Liver (tissue), 9 donors: Measurements from ENCODE around the gene TBX1. TPM values are rescaled to one million over a fixed set of nuclear protein-coding genes. Genes with fewer than 3 reads are reported as not detected.

ENCODE experiments used
- DNase-seq: peaks from one replicate; pipeline ENCODE4 v3.0.0-alpha.2; 2017; ENCODE audit warnings: low spot score
- H3K27ac ChIP-seq, 2 donors: one replicate each; pipeline ENCODE4 v1.7.0; 2013; ENCODE audit warnings: inconsistent platforms in 2 of 2, low read length in 2 of 2, control low read depth in 1 of 2, low read depth in 1 of 2, mild to moderate bottlenecking in 1 of 2
- H3K27me3 ChIP-seq, 4 donors: one replicate each; pipeline versions ENCODE4 v1.6.1 to v1.7.0; 2013; ENCODE audit warnings: low read length in 3 of 4, inconsistent platforms in 1 of 4, mild to moderate bottlenecking in 1 of 4, moderate library complexity in 1 of 4; ENCODE audit not compliant: control insufficient read depth in 4 of 4, insufficient read depth in 4 of 4
- H3K36me3 ChIP-seq, 4 donors: one replicate each; pipeline versions ENCODE4 v1.6.1 to v1.7.0; 2013; ENCODE audit warnings: low read length in 3 of 4, mild to moderate bottlenecking in 3 of 4, low read depth in 1 of 4, moderate library complexity in 1 of 4; ENCODE audit not compliant: control insufficient read depth in 4 of 4, insufficient read depth in 3 of 4
- H3K4me1 ChIP-seq, 4 donors: one replicate each; pipeline versions ENCODE4 v1.6.1 to v1.7.0; 2013; ENCODE audit warnings: low read length in 3 of 4, mild to moderate bottlenecking in 3 of 4, moderate library complexity in 1 of 4; ENCODE audit not compliant: control insufficient read depth in 4 of 4, insufficient read depth in 4 of 4
- H3K4me3 ChIP-seq, 3 donors: one replicate each; pipeline versions ENCODE4 v1.6.1 to v1.7.0; 2013; ENCODE audit warnings: low read length in 3 of 3, control low read depth in 1 of 3, low read depth in 1 of 3, mild to moderate bottlenecking in 1 of 3
- H3K9ac ChIP-seq, 2 donors: one replicate each; pipeline ENCODE4 v1.7.0; 2013; ENCODE audit warnings: low read length in 2 of 2, mild to moderate bottlenecking in 2 of 2, moderate library complexity in 2 of 2, control low read depth in 1 of 2, low read depth in 1 of 2
- H3K9me3 ChIP-seq, 4 donors: one replicate each; pipeline versions ENCODE4 v1.6.1 to v1.7.0; 2013; ENCODE audit warnings: low read length in 3 of 4; ENCODE audit not compliant: control insufficient read depth in 4 of 4
- ATF3 ChIP-seq: IDR thresholded peaks from 2 replicates; pipeline ENCODE4 v1.6.1; 2016; ENCODE audit warnings: antibody characterized with exemption
- CTCF ChIP-seq: fragments of 150-350 bp; IDR thresholded peaks from 2 replicates; pipeline ENCODE4 v1.5.1; 2017; ENCODE audit warnings: improper control_type of control experiment, low read depth, low read length; ENCODE audit not compliant: missing input control
- EGR1 ChIP-seq, 2 donors: IDR thresholded peaks; 2 replicates each; pipeline ENCODE4 v1.6.1; 2016 to 2018; ENCODE audit warnings: antibody characterized with exemption in 2 of 2, low read depth in 2 of 2
- FOXA1 ChIP-seq: IDR thresholded peaks from 2 replicates; pipeline ENCODE4 v1.6.1; 2016; ENCODE audit warnings: antibody characterized with exemption
- FOXA2 ChIP-seq: IDR thresholded peaks from 2 replicates; pipeline ENCODE4 v1.6.1; 2016; ENCODE audit warnings: antibody characterized with exemption
- GABPA ChIP-seq, 2 donors: IDR thresholded peaks in 1 of 2; conservative IDR thresholded peaks in 1 of 2; 2 replicates each; pipeline ENCODE4 v1.6.1; 2016; ENCODE audit warnings: antibody characterized with exemption in 2 of 2, mild to moderate bottlenecking in 1 of 2, moderate library complexity in 1 of 2
- HNF4A ChIP-seq, 2 donors: conservative IDR thresholded peaks; 2 replicates each; pipeline ENCODE4 v1.6.1; 2016; ENCODE audit warnings: antibody characterized with exemption in 2 of 2, mild to moderate bottlenecking in 2 of 2
- HNF4G ChIP-seq: IDR thresholded peaks from 2 replicates; pipeline ENCODE4 v1.6.1; 2016; ENCODE audit warnings: antibody characterized with exemption
- JUND ChIP-seq, 2 donors: IDR thresholded peaks; 2 replicates each; pipeline ENCODE4 v1.6.1; 2016; ENCODE audit warnings: antibody characterized with exemption in 2 of 2
- MAX ChIP-seq: IDR thresholded peaks from 2 replicates; pipeline ENCODE4 v1.6.1; 2016; ENCODE audit warnings: antibody characterized with exemption
- NR2F2 ChIP-seq: IDR thresholded peaks from 2 replicates; pipeline ENCODE4 v1.6.1; 2016; ENCODE audit warnings: antibody characterized with exemption
- RAD21 ChIP-seq, 2 donors: IDR thresholded peaks; 2 replicates each; pipeline ENCODE4 v1.6.1; 2016; ENCODE audit warnings: antibody characterized with exemption in 2 of 2, mild to moderate bottlenecking in 2 of 2
- REST ChIP-seq: IDR thresholded peaks from 2 replicates; pipeline ENCODE4 v1.6.1; 2016; ENCODE audit warnings: antibody characterized with exemption, mild to moderate bottlenecking
- RXRA ChIP-seq, 2 donors: IDR thresholded peaks; 2 replicates each; pipeline ENCODE4 v1.6.1; 2017 to 2018; ENCODE audit warnings: antibody characterized with exemption in 2 of 2, mild to moderate bottlenecking in 1 of 2
- SP1 ChIP-seq: IDR thresholded peaks from 2 replicates; pipeline ENCODE4 v1.6.1; 2018; ENCODE audit warnings: antibody characterized with exemption, mild to moderate bottlenecking
- TAF1 ChIP-seq: conservative IDR thresholded peaks from 2 replicates; pipeline ENCODE4 v1.6.1; 2016; ENCODE audit warnings: antibody characterized with exemption, mild to moderate bottlenecking
- YY1 ChIP-seq: IDR thresholded peaks from 2 replicates; pipeline ENCODE4 v1.6.1; 2016; ENCODE audit warnings: antibody characterized with exemption, mild to moderate bottlenecking
- ZBTB33 ChIP-seq: IDR thresholded peaks from 2 replicates; pipeline ENCODE4 v1.6.1; 2016; ENCODE audit warnings: antibody characterized with exemption
- WGBS: extraction: QIAGEN DNeasy Blood & Tissue Kit; methylation state at CpG from one replicate; pipeline ENCODE4 v1.1.7; 2013; 5-methylcytosine and 5-hydroxymethylcytosine counted together
- polyA plus RNA-seq, 2 donors: library from polyadenylated mRNA; stranded (reverse) in 1 of 2; unstranded in 1 of 2; fragments of 200-250 nt in 1 of 2; fragments of >200 nt in 1 of 2; fragmentation: Nextera tagmentation in 1 of 2; extraction: Ambion mirVana in 1 of 2; gene quantifications; one replicate each; pipeline versions ENCODE4 v1.2.1 to v1.2.3, GENCODE V29; 2013 to 2015
- total RNA-seq, 2 donors: library from RNA; depleted of rRNA; stranded (reverse); fragments of >200 nt; gene quantifications; one replicate each; pipeline ENCODE4 v1.2.3, GENCODE V29; 2014
- donor health status: healthy.
- donor health status: healthy.
- donor health status: healthy.
- donor health status: healthy.
- donor health status: healthy.

Gene TBX1
- total and polyA plus RNA-seq, 4 donors: 0.17 to 0.18 TPM; not detected in 2

GRCh38 chr22:19735665-19736510, 24.7 kb upstream of the TBX1 start:
- H3K27ac ChIP-seq: no peak overlapping the region

More at GRCh38 chr22:19735665-19736510, 24.7 kb upstream of the TBX1 start:
- TF ChIP-seq GABPA (IDR thresholded peaks at IDR 0.05 in 1 of 2, conservative IDR thresholded peaks at IDR 0.05 in 1 of 2): no peak
- no peak for TF ChIP-seq CTCF
- no peak for TF ChIP-seq TAF1
- no peak for TF ChIP-seq RXRA (IDR thresholded peaks at IDR 0.05)
- TF ChIP-seq FOXA1: no peak
- no peak for TF ChIP-seq ATF3
- no peak for TF ChIP-seq RAD21 (IDR thresholded peaks at IDR 0.05)
- TF ChIP-seq EGR1 (IDR thresholded peaks at IDR 0.05; ENCODE audit: low read depth in 2 of 2): no peak
- no peak for TF ChIP-seq NR2F2
- no peak for TF ChIP-seq HNF4A (conservative IDR thresholded peaks at IDR 0.05)
- TF ChIP-seq ZBTB33: no peak
- no peak for TF ChIP-seq YY1
- no peak for TF ChIP-seq REST
- no peak for TF ChIP-seq FOXA2
- TF ChIP-seq MAX: no peak
- TF ChIP-seq HNF4G: no peak
- no peak for TF ChIP-seq SP1
- TF ChIP-seq JUND (IDR thresholded peaks at IDR 0.05): no peak
- no peaks in the 10 kb centered on the region for H3K27me3 ChIP-seq
- DNase-seq: no peak
- H3K36me3 ChIP-seq: no peaks in the 10 kb centered on the region
- H3K9ac ChIP-seq: no peak overlapping the region
- WGBS: 85% methylated on average over 21 of the region's 21 CpGs
- no peaks in the 10 kb centered on the region for H3K9me3 ChIP-seq
- H3K4me3 ChIP-seq: no peak overlapping the region
- H3K4me1 ChIP-seq: peaks cover 0 to 4% (median under 1%) of the 10 kb centered on the region in 4 donors
